HG03108 (cell line): ENCODE data around the gene FLRT1.

Experiments used
- ATAC-seq: cut with Tn5 transposase; IDR thresholded peaks from one replicate; pipeline ENCODE4 v1.9.1; 2021; ENCODE audit warnings: moderate library complexity; ENCODE audit not compliant: unreplicated experiment

Gene FLRT1, protein sequence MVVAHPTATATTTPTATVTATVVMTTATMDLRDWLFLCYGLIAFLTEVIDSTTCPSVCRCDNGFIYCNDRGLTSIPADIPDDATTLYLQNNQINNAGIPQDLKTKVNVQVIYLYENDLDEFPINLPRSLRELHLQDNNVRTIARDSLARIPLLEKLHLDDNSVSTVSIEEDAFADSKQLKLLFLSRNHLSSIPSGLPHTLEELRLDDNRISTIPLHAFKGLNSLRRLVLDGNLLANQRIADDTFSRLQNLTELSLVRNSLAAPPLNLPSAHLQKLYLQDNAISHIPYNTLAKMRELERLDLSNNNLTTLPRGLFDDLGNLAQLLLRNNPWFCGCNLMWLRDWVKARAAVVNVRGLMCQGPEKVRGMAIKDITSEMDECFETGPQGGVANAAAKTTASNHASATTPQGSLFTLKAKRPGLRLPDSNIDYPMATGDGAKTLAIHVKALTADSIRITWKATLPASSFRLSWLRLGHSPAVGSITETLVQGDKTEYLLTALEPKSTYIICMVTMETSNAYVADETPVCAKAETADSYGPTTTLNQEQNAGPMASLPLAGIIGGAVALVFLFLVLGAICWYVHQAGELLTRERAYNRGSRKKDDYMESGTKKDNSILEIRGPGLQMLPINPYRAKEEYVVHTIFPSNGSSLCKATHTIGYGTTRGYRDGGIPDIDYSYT

DNA sequence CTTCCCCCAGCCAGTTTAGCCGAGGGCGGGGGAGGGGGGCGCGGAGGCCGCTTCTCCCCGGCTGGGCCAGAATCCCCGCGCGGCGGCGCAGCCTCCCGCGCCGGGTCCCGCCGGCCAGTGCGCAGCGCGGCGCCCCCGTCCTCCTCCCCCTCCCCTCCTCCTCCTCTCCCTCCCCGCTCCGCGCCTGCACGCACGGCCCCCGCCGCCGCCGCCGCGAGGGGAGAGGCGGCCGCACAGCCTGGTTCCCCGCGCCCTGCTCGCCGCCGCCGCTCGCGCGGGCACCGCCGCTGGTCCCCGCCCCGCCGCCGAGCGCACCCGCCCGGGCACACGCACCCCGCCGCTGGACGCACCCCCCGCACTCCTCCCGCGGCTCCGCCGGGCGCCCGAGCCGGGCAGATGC lies at the start of gene FLRT1:
Gene FLRT1, plus strand, starts transcription at position 356 of the 400 bp plus-strand sequence. CDS start 80,337 bp downstream, outside the sequence.
- no peak for ATAC-seq

DNA sequence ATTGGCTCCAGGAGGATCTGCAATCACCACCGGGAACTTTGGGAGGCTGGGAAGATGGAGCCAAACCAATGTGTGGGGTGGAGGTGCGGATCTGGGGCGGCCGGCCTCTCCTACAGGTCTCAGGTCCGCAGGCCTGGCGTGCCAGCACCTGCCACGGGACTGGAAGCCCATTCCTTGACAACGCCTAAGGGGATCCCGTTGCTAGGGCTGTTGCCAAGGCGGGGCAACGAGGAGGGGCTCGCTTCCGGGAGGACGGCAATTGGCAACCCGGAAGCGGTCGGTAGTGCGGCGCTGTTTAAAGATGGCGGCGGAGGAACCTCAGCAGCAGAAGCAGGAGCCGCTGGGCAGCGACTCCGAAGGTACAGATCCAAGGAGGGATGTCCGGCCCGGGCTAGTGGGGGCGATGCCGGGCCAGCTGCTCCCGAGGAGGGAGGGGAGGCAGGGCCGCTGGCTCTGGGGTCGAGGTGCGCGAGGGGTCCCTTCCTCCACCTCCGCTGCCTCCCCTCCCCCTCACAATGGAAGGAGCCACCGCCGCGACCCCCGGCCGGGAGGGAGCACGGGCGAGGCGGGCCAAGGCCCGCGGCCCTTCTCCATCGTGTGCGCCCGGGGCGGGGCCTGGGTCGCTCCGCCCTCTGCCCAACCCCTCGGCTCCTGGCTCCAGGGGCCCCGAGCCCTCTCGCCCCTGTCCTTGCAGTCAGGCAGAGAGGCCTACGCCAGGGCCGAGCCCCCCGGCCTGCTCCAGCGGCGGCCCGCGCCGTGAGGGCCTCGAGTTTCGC lies 49.4 kb upstream of the FLRT1 start, which contains the start of gene OTUB1:
Gene OTUB1, plus strand, starts transcription at position 283 of the 776 bp plus-strand sequence. Its CDS starts 19 bp downstream, at position 302.
- ATAC-seq, result peak; percentile 87

DNA sequence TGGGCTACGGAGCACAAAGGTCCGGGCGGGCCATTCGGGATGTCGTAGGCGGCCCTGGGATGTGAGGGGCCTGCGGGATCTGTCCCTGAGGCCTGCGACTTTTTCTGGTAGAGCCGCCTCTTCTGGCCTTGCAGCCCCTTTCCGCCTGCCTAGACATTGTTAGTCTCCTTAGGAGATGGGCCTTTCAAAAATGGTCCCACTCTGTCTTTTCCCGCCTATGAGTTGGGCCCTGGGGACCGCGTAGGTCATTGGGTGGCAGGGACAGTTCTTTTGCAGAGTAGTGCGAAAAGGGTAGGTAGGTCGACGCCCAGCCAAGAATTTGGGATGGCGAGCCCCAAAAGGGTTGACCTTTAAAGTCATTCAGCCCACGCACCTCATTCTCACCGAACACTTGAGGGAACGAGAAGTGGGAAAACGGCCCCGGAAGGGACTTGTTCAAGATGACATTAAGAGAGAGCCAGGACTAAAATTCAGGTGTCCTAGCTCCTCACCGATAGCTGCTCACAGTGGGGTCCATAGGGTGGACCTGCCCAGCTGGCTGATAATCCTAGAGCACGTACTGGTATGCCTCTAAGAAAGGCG lies 48.7 kb upstream of the FLRT1 start:
- no peak for ATAC-seq

DNA sequence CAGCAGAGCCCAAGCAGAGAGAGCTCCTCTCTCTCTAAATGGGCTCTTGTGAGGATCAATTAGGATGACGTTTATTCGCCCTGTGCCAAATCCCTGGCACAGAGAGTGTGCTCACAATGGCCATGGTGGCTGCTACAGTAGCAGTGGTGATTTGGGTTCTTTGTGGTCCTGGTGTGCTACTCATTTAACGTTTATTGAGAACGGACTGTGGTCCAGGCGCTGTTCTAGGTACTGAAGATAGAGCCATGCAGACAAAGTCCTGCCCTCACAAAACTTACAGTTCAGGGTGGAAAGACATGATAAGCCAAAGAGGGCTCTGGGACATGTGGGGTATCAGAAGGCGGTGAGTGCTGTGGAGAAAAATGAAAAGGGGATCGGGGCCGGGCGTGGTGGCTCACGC lies 44.2 kb upstream of the FLRT1 start:
- no peak for ATAC-seq

DNA sequence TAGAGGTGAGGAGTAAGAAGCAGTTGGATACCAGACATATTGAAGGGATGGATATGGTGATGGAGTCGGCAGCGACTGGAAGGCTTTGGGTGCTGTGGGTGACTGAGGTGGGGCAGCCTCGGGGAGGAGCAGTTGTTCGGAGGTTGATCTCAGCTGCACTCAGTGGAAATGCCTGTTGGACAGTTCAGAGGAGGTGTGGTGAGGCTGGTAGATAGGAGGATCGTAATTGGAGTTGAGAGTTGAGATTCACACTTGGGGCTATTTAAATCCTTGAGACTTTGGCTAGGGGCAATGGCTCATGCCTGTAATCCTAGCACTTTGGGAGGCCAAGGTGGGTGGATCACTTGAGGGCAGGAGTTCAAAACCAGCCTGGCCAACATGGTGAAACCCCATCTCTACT lies 42.6 kb upstream of the FLRT1 start:
- ATAC-seq, result no peak

DNA sequence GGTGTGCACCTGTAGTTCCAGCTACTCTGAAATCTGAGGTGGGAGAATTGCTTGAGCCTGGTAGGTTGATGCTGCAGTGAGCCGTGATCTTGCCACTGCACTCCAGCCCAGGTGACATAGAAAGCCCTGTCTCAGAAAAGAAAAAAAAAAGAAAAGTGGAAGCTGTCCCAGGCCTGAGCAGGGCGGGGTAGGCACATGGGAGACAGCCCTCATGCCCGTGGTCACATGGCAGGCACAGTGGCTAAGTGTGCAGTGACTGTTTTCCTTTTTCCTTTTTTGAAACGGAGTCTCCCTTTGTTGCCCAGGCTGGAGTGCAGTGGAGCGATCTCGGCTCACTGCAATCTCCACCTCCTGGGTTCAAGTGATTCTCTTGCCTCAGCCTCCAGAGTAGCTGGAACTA lies 41.7 kb upstream of the FLRT1 start:
- no peak for ATAC-seq

DNA sequence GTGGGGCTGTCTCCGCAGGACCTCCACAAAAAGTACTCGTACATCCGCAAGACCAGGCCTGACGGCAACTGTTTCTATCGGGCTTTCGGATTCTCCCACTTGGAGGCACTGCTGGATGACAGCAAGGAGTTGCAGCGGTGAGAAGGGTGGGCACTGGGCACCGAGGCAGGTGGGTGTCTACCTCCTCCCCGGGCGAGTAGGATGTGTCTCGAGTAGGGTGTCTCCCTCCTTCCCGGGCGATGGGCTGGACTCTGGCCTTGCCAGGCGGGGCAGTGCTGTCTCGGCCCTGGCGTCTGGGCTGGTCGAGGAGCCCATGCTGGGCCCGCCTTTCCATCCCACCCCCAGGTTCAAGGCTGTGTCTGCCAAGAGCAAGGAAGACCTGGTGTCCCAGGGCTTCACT lies 39.2 kb upstream of the FLRT1 start:
- no peak for ATAC-seq

DNA sequence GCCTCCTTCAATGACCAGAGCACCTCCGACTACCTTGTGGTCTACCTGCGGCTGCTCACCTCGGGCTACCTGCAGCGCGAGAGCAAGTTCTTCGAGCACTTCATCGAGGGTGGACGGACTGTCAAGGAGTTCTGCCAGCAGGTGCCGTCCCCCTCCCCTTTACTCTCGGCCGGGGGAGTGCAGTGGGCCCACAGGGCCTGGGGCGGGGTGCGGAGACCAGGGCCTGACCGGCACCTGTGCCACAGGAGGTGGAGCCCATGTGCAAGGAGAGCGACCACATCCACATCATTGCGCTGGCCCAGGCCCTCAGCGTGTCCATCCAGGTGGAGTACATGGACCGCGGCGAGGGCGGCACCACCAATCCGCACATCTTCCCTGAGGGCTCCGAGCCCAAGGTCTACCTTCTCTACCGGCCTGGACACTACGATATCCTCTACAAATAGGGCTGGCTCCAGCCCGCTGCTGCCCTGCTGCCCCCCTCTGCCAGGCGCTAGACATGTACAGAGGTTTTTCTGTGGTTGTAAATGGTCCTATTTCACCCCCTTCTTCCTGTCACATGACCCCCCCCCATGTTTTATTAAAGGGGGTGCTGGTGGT lies 38.5 kb upstream of the FLRT1 start:
- no peak for ATAC-seq

DNA sequence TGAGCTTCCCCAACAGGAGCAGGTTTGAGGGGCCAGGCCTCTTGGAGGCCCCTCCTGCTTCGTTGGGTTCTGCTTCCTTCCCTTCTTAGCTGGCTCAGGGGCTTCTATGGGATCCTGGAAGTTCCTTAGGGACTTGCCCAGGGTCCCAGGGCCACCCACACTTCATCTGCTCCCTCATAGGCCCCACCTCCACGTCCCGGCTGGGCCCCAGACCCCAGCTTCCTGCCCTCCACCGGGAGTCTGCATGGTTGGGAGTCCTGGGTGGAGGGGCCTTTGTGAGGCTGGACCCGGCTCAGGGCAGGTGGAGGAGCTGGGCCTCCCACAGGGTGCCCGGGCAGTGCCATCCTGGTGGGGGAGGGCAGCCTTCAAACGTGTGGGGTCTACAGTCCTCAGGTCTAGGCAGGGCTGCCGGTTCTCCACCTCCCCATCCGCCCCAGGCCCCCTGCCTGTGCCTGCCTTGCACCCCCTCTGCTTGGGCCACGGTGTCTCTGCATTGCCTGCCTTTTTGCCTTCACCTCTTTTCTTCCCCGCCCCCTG lies 37.9 kb upstream of the FLRT1 start:
- ATAC-seq, result no peak

DNA sequence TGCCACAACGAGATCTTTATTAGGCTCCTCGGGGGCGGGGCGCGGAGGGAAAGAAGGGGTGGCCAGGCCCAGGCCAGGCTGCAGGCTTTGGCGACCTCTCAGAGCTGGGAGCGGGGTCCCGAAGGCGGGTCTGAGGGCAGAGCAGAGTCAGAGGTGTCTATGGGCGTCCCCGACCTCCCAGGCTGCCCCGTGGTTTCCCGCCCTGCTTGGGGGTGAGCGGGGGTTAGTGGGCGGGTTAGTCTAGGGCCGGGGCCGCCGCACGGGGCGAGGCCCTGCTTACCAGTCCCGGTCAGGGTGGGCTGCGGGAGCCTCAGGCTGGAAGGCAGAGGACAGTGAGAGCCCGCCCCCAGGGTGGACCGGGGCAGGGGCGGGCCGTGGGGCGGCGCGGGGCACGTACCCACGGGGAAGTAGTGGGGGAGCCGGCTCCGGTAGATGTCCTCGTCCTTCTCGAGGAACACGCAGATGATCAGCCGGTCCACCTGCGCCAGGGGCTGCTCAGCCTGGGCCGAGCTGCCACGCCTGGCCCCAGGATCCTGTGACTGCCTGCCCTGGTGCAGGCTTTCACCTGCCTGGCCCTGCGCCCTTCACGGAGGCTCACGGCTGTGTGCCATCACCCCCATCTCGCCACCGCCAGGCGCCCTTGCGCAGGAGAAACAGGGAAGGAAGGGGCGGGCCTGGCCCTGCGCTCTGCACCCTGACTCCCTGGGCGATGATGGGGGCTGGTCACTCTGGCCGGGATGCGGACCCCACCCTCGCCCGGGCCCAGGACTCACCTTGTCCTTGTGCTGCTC lies 37.0 kb upstream of the FLRT1 start:
- no peak for ATAC-seq

DNA sequence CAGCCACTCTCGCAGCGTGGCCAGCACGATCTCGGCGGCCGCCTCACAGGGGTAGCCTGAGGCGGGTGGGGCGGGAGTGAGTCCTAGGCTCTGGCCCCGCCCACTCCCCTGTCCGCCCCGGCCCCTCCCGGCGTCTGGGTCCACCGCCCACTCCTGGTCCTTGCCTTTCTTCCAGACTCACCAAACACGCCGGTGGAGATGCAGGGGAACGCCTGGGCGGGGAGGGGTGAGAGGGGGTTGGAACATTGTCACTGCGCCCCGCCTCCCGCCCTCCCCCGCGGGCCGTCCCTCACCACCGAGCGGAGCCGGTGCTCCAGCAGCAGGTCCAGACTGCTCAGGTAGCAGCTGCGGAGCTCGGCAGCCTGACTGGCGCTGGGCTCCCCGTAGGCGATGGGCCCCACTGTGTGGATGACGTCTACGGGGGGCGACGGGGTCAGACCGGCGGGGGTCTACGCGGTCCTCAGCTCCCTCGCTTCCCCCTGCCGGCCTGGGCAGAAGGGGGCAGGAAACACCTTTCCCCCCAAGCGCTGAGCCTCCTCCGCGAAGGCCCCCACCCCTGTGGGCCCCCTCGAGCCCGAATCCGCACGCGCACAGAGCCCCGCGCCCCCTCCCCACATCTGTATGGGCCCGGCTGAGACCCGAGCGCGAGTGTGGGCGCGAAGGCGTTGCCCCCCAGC lies 36.2 kb upstream of the FLRT1 start:
- no peak for ATAC-seq

DNA sequence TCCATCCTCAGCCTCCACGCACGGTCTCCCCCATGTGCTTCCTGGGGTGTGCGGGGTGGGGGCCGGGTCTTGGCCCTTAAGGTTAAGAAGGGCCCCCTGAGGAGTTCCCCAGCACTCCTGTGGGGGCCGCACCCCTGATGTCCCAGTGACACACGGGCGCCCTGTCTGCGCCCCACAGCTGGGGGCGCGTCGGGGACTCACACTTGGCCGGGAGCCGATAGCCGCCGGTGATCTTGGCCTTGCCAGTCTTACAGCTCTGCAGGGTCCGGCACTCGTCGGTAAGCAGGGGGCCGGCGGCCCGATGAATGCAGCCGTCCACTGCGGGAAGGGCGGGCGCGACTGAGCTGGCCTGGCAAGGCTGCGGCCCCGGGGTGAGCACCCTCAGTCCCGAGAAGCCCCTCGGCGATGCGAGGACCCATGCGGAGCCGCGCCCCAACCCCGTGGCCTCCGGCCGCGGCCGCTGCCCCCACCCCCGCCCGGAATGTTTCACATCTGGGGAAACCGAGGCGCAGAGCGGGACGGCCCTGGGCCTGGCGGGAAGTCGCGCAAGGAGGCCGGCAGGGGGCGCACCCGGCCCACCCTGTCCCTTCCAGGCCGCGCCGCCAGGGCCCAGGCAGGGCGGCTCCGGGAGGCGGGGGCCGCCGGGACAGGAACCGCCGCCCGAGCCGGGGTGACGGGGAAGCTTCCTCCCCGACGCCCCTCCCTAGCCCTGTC lies 35.5 kb upstream of the FLRT1 start:
- peak; percentile 45 for ATAC-seq

DNA sequence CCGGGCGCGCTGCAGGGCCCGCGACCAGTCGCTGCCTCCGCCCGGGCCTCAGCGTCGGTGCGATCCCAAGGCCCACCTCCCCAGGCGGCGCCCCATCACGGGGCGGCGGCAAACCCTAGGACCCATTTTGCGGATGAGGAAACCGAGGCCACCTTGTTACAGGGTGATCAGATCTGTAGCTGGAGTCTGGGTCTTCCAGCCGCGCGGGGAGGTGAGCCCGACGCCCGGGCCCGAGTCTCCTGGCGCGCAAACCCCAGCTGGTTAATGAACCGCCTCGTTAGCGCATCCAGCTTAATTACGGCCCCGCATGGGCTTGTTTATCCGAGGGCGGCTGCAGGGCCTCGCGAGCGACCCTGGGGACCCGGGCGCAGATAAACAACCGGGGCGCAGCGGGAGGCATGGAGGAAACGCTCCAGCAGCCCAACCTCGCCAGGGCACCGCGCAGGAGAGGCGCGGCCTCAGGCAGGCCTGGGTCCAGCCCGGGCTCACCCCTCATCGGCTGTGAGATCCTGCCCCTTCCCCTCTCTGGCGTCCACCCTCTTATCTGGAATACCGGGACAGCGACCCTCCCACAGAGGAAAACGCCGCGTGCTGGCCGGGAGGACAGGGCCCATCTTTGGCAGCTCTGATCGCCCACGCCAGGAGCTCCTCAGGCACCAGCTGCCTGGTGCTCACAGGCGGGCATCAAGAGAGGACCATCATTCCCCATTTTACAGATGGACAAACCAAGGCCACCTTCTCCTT lies 34.8 kb upstream of the FLRT1 start:
- no peak for ATAC-seq

DNA sequence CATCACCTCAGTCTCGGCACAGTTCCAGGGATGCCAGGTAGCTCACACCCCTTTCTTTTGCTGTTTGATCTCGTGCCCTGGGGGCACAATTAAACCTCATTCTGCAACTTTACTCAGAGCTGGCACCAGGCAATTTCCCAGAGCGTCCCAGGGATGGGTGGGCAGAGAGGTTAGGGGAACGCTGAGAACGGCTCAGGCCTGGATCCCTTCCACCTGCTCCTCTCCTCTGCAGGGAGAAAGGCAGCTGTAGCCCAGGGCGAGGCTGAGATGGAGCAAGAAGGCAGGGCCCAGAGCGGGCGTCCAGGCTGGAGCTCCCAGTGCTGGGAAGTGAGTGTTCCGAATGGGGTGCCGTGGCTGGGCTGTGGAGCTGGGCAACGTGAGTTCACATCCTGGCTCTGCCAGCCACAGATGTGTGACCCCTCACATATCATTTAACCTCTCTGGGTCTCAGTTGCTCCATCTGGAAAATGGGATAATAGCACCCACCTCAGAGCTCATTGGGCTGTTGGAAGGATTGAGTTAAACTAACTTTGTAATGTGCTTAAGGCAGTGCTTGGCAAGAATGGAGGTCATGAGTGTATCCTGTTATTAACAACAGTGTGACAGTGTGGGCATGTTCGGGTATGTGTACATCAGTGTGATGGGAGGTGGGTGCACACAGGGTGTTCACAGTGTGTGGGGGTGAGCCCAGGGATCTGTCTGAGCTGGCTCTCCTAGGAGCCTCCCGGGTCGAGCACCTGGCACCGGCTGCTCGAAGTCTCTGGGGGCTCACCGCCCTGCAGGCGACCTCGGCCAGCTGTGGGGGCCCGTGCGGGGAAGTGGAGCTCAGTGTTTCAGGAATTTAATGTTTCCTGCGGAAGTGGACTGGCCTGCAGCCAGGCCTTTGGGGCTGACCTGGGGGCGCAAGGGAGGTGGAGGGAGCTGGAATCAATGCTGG lies 34.0 kb upstream of the FLRT1 start:
- no peak for ATAC-seq

DNA sequence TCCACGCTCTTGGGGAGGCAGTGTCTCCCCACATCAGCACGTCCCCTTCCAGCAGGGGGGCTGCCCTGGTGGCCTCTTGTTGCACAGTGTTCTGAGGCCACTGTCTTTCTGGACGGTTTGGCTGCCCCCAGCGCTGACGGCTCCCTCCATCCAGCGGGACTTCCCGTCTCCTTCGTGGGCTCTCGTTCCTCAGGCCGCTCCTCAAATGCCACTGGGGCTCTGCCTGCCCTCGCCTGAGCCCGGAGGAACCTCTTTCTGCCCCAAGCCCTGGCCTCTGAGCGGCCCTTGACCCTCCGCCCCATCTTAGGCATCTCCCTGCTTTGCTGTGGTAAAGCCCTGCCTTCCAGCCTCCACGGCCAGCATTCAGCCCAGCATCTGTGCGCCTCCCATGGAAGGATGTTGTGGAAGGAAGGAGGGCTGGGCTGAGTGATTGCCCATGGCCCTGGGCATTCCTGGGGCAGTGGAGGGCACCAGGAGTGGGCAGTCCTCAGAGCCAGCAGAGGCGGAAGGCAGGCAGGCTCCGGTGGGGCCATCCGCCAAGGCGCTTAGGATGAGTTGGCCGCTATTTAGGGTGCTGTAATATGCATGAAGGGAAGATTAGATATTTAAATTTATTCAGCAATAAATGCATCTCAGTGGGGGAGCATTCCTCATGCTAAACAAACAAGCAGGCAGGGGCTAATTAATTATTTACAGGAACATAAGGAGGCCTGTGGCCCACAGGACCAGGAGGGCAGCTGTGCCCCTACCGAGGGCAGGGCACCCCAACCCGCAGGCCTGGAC lies 31.7 kb upstream of the FLRT1 start:
- ATAC-seq, result no peak

DNA sequence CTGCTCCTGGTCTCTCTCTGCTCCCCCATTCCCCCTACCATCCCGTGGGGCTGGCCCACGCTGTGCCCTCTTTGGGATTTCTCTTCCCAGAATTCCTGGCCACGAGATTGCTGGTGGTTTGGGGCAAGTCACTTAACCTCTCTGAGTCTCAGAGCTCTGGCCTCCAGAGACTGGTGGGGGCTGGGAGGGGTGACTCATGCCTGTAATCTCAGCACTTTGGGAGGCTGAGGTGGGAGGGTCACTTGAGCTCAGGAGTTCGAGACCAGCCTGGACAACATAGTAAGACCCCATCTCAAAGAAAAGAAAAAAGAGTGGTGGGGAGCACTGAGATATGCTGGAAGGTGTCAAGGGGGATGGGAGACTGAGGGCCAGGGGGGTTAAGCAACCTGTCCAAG lies 31.1 kb upstream of the FLRT1 start:
- ATAC-seq, result no peak
